Retina (tissue), 1 donor: Measurements from ENCODE around the gene RAI1.

Experiments
- DNase-seq: peaks from one replicate; pipeline ENCODE4 v3.0.0-alpha.2; 2016

RAI1 gene

DNA sequence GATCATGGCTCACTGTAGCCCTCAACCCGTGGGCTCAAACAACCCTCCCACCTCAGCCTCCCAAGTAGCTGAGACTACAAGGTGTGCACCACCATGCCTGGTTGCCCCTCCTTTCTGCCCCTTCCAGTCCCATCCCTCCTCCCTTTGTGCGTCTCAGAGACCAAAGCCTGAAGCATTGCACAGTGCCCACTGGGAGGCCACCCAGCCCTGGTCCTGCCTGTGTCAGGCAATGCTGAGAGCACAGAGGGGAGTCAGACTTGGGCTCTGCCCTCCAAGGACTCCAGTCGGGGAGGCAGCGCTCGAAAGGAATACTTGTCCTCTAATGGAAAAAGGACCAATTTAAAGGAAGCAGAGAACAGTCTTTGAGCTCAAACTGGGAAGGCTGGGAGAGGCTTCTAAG, 20.4 kb downstream of the RAI1 start:
- no peak for DNase-seq

DNA sequence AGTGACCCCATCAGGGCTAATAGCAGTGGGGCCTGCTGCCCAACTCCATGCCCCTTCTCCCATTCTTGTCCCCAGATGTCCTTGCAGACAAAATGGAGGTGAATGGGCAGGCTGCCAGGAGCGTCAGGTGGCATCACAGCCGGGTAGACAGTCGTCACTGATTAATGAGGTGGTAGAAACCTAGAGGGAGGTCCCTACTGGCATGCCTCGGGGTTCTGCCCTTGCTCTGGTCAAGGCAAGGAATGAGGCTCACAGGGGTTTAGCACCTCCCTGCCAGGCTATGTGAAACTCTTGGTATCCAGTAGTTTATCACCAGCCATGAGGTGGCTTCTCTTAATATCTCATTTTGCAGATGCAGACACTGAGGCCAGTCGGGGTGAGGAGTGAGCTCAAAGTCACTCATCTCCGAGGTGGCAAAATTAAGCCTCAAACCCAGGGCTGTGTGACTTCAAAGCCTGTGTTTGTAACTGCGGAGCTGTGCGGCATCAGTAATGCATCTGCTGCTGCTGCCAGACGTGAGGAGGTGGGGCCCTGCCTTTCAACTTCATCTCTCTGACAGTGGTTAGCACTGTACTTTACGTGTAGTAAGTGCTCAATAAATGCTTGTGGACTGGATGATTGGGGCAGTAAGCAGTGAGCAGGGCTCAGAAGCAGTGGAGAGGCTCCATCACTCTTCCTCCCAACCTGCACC, 21.3 kb downstream of the RAI1 start:
- no peak for DNase-seq

DNA sequence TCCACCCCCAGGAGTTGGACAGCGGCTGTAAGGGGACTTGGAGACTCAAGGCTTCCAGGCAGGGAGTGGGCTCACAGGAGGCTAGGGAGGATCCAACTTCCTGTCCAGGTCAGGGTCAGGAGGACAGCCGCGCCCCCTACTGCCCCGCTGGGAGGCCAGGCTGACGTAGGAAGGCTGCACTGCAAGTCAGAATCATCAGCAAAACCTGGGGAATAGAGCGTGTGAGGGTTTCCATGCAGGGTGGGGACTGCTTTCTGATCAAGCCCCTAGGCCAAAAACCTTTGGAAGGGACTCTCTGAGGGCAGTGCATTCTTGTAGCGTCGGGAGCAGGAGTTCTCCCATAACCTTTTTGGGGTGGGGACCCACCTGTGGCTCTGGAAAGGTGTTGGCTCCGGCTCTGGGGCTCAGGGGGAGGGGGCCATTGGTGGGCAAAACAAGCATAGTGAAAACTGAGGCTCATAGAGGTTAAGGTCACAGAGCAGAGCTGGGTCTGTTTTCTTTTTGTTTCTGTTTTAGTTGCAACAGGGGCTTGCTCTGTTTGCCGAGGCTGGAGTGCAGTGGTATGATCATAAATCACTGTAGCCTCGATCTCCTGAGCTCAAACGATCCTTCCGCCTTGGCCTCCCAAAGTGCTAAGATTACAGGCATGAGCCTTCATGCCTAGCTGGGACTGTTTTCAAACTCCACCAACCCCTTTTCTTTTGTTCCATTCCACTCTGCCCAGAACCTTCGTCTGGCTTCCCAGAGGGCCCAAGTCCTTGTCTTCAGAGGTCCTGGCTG, 22.1 kb downstream of the RAI1 start:
- no peak for DNase-seq

DNA sequence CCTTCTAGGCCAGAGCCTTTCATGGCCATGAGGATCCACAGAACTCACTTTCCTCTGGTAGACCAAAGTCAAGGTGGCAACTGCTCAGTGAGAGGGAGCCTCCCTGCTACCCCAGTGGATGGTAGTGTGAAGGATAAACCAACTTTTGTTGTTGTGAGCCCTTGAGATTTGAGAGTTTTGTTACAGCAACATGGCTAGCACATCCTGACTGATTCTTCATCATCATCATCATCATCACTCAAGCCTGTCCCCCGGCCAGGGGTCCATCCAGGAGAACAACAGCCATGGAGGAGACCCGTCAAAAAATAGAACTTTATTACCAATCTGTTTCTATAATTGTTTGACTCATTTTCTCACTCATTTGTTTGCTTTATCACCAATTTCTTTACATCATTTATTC, 23.7 kb downstream of the RAI1 start:
- no peak for DNase-seq

DNA sequence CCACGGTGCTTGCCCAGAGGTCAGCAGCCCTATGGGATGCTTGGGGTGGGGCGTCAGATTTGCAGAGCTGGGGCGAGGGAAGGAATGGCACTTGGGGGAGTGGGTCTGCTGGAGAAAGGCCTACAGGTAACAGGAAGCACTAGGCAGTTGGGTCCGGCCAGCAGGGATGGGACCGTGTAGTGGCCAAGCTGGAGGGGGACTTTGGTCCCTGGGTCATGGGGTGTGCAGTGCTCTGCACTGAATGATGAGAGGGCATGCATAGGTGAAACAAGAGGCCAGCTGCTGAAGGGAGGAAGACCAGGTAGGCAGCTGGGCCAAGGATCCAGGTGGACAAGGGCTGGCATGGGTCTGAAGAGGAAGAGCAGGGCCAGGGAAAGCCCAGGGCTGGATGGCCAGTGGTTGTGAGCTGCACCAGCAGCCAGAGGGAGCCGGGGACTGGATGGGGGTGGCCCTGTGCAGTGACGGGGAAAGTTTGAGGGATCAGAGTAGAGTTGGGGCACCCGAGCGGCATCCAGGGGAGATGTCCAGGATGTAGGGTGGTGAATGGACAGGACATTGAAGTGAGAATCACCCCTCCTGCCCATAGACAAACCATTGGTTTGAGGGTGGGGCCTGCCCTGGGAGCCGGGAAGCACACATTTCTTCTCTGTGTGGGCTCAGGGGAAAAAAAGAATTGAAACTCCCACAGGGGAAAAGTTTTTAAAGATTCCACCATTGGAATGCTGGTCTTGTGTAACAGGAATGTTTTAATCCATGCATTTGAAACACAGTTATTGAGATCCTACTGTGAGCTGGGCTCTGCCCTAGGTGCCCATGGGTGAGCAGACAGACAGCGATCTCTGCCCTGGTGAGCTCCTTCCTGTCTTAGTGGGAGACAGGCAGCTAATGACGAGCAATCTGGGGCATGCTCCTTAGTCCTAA, 25.1 kb downstream of the RAI1 start:
- DNase-seq = no peak

DNA sequence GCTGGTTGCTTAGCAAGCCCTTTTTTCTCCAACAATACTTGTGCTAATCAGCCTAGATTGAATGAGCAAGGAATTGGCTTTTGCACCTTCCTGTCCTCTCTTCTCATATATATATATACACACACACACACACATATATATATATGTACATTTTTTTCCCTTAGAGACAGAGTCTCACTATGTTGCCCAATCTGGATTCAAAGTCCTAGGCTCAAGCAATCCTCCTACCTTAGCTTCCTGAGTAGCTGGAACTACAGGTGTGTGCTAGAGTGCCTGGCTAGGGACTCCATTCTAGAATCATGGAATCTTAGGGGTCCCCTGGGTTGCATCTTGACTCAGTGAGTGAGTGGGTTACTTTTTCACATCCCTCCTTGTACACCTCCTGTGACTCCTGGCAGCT, 27.0 kb downstream of the RAI1 start:
- DNase-seq = no peak

DNA sequence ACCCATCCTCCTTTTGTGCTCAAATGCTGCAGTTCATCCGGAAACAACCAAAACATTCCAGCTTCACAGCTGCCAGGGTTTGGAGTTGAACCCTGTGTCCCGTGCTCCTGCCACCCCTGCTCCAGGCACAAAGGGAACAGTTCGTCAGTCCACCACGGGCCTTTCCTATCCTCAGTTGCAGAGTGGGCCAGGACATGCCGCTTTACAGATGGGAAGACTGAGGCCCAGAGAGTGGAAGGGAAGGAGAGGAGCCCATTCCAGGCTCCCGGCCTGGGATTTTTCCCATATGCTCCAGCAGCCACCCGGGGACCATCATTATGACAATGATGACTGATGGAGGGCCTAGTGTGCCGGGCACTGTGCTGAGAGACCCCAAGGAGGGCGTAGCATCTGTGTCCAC, 27.6 kb downstream of the RAI1 start:
- no peak for DNase-seq

DNA sequence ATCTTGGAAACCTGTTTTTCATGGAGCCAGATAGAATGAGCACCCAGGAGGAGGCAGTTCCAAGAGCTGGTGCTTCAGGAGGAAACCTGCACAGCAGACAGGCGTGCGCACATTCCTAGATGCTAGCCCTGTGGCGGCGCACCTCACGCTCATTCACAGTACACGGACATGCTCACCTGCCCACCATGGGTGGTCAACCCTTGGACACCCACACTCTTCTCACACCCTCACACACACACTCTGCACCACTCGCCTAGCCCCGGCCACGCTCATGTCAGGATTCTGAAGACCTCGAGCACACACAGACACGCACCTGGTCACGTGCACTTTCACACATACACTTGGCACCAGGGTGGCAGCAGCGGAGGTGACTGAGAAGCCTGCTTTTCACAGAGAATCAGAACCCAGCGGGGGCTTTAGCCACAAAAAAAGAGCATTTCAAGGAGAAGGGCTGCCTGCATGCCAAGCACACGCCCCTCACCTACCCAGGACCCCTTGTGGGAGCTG, 28.6 kb downstream of the RAI1 start:
- no peak for DNase-seq

DNA sequence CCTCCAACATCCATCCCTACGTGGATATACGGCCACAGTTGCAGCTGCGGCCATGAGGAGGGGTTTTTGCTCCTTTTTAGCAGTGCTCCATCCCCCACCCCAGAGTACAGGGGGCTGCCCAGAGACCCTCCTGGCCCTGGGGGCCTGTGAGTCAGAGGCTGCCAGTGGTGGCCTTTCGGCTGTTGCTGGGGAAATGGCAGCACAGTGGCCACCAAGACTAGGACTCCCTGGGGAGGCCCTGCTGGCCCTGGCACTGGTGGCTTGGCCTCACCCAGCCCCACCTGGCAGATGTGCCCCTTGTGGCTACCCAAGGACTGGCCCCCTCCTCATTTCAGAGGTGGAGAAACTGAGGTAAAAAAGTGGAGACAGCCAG, 29.1 kb downstream of the RAI1 start:
- no peak for DNase-seq

DNA sequence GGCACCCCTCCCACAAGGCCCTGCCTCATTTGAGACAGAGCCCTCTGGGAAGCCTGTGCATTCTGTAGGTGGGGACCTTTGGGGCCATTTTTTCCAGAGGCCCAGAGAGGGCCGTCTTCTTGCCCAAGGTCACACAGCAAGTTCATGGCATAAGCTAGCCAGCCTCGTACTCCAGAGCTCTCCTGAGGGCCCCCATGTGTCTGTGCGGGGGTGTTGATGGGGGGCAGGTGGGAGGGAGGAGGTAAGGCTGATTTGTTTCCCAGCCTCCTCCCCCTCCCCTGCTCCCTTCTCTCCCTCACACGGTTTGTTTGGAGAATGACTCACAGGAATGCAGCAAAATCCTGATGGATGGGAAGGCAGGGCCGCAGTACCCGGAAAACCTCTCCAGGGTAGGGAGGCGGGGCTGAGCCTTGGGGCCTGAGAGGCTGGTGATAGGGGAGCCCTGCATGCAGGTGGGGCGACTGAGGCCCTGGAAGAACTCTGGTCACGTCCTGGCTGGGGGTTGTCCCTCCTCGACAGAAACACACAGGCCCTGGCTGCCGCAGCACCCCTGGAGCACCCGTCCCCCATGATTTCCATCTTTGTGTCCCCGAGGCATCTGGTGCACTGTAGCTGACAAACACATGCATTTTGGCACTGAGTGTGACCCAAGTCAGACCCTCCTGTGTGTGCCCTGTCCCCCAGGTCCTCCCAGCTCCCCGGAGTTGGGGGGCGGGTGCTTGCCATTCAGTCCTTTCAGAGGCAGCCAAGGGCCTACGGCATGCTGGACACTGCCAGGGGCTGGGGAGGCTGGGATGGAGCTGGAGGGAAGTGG, 29.7 kb downstream of the RAI1 start:
- DNase-seq = no peak

DNA sequence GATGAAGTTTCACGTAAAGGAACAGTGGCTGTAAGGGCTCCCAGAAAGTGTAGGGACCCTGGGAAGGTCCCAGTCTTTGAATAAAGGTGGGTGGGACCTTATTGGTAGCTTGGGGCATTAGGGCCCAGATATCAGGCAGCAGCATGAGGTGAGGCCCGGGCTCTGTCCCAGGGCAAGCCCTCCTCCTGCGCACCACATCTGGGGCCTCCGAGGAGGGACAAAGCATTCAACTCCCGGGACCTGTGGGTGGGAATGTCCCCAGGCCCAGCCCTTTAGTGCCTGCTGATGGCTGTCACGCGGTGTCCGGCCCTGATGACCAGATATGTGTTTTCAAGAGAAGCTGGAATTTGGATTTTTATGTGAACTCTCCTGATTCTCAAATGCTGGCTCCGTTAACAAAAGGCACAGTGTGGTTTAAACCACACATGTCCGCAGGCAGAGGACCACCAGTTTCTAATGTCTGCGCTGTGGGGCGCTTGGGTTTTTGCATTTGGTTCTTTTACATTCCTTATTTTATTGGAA, 30.4 kb downstream of the RAI1 start:
- DNase-seq = no peak

DNA sequence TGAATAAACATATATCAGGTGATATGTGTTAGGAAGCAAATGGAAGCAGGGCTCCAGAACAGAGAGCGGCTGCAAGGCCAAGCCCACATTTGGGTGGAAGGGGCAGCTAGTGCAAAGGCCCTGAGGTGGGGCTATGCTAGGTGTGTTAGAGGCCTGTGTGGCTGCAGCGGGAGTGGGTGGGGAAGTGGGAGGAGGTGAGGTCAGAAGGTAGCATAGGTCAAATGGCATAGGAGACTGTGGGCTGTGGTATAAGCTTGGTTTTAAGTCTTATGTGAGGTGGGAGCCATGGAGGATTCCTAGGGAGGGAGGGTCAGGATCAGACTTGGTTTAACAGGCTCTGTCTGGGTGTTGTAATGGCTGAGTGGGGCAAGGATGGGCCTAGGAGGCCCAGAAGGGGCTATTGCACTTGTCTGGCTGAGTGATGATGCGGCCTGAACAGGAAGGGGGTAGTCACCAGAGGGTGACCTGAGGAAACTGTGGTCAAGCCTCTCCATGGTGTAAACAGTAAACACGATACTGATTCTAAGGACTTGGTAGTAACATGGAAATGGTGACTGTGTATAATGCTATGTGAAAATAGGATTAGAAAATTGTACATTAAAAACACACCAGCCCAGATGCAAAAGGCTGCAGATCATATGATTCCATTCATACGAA, 31.1 kb downstream of the RAI1 start:
- no peak for DNase-seq

DNA sequence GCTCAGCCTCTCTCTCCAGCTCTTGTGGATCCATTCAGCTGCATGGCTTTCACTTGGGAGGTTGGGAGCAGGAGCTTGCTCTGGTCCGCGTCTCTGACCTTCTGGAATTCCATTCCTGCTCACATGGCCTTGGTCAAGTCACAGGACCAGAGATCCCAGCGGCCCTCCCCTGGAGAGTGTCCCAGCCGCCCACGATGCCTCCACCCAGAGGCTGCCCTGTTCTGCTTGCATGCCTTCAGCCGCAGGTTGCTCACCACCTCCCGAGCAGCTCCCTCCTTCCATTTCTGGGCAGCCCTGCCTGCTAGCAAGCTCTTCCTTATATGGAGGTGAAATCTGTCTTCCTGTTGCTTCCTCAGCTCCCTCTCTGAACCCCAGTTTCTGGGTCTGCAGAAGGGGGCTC, 32.6 kb downstream of the RAI1 start:
- DNase-seq = no peak

DNA sequence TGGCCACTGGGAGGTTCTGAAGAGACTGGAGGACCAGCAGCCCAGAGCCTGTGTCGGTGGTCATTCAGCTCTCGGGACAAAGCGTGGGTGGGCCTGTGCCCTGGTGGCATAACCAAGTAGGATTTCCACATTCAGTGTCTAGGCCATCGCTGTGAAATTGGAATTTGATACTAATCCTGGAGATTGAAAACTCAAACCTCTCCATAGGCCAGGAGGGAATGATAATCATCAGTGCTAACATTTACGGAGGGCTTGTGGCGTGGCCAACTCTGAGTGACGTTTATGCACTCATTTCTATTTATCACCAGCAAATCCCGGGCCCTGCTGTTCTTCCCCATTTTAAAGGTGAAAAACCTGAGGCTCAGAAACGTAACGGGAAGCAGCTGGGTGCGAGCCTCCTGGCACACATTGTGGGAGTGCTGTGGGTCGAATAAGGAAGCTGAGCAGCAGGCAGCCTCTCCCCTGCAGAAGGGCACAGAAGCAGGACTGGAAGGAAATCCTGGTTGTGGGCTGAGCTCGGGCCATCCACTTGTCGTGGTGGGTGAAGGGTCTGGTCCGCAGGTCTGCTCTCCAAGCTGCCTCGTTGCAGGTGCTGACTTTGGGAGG, 33.1 kb downstream of the RAI1 start:
- no peak for DNase-seq

DNA sequence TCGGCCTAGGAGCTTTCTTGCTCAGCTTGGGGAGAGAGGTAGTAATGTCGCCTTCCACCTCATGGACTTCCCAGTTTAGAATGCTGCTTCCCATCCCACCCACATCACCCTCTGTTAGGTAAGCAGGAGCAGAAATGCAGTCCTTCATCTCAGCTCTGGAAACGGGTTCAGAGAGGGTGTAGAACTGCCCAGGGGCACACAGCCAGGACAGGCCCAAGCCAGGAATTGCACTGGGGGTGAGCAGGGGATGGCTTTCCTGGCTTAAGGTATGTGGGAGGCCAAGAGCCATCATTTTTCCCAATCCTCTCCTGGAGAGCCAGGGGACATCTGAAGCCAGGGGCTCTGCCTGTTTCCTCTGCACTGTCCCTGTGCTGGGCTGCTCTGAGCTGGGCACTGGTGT, 33.6 kb downstream of the RAI1 start:
- DNase-seq = no peak

DNA sequence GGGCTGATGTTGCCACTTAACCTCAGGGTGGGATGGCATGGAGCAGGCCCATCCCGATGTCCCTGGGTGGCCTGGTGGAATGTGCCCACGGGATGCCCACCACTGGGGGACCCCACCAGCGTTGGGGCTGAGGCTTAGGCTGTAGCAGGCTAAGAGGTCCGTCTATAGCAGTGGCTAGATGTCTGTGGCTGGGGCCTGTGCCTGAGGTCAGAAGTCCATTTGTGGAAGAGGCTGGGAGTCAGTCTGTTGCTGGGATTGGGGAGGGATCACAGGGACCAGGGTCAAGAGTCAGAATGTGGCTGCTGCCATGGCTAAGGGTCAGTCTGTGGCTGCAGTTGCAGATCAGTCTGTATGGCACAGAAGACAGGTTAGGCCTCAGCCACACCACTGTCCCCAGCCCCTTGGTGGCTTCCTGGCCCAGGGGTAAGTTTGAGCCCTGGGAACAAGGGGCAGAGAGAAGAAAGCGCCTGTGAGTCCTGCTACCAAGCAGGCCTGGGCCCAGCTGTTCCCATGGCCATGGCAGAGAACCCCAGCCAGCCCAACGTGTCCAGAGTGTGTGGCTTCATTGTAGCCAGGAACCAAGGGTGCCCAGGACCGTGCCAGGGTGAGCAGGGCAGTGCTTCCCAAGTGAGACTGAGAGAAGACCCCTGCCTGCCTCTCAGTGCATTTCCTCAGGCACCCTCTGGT, 35.7 kb downstream of the RAI1 start:
- no peak for DNase-seq

DNA sequence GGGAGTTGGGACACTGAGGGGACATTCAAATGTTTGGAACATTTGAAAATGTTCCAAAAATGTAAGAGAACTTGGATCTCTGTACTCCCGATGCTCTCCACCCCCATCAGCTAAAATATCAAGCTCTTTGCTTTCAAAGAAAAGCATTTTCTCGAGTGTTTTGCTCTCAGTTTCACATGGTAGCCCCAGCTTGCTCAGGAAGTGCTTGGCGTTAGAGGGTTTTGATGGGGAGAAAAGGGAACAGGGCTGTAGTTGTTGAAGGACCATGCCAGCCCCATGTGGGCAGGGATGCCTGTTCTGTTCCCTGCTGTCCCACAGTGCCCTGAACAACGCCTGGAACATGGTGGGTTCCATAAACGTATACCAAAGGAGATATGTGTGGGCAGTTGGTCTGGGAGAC, 37.0 kb downstream of the RAI1 start:
- no peak for DNase-seq

DNA sequence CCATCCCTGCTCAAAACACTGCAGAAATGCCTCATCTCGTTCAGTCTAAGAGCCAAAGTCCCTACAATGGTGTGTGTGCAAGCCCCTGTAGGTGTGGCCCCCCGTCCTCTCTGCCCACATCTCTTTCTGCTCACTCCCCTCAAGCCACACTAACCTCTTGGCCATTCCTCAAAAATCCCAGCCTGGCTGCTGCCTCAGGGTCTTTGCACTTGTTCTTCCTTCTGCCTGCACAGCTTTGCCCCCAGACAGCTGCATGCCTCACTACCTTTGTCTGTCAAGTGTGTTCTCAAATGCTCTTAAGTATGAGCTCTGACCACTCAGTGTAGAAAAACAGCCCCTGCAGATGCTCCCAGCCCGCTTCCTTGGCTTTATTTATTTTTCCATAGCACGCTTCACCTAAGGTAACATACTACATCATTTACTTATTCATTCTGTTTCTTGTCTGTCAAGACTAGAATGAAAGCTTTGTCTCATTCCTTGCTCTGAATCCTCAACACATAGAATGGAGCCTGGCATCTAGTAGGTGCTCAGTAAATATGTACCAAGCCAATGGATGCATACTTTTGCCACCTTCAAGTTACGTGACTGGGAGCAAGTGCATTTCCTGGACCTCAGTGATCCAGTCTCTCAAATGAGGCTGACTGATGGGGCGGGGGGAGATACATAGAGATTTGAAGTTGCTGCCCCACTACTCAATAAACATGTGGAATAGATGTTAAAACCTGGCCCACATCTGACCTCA, 38.1 kb downstream of the RAI1 start:
- DNase-seq = no peak

DNA sequence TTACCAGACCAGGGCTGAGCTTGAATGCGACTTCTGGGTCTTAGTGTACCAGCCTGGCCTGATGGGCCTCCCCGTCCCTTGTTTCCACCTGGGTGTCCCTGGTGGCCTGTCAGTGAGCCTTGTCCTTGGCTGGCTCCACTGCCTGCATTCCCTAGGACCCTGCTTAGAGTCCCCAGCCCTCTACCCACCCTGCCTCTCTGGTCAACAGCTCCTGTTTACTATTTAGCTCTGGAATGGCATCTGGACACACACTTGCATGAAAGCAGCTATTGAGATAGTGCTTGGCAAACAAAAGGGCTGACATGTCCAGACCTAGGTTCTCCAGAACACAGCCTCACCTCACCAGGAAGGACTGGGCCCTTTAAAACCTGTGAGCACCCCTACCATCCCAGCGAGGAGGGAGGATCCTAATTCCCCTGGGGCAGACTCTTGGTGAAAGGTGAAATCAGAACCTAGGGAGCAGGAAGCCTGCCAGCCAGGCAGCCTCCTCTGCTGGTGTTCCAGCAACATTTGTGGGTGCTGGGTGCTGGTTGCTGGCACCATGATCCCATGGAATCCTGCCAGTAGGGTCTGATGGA, 38.8 kb downstream of the RAI1 start:
- no peak for DNase-seq
